Left ventricle myocardium inferior (tissue), 1 donor: ENCODE results near the gene ALOX15B. TPM values are rescaled to one million over a fixed set of nuclear protein-coding genes. Genes with fewer than 3 reads are reported as not detected.

ENCODE experiments used
- DNase-seq: peaks from one replicate; pipeline ENCODE4 v3.0.0-alpha.2; 2020
- H3K27ac ChIP-seq: fragments of 200-600 bp; replicated peaks from 2 replicates; pipeline ENCODE4 v1.8.0; 2021
- H3K27me3 ChIP-seq: fragments of 200-600 bp; 2 replicates; pipeline ENCODE4 v1.8.0; 2021; ENCODE audit warnings: low read depth
- H3K36me3 ChIP-seq: fragments of 200-600 bp; 2 replicates; pipeline ENCODE4 v1.8.0; 2021
- H3K4me1 ChIP-seq: fragments of 200-600 bp; 2 replicates; pipeline ENCODE4 v1.8.0; 2021
- H3K4me3 ChIP-seq: fragments of 200-600 bp; 2 replicates; pipeline ENCODE4 v1.8.0; 2021; ENCODE audit warnings: mild to moderate bottlenecking, moderate library complexity
- H3K9me3 ChIP-seq: fragments of 200-600 bp; replicated peaks from 2 replicates; pipeline ENCODE4 v1.8.0; 2021
- CTCF ChIP-seq: fragments of 200-600 bp; IDR thresholded peaks from 2 replicates; pipeline ENCODE4 v1.8.0; 2021; ENCODE audit warnings: antibody characterized with exemption, mild to moderate bottlenecking, borderline replicate concordance
- intact Hi-C: fragments of 100-400 bp; cut with micrococcal nuclease; formaldehyde crosslinking; loops from one replicate; pipeline ENCODE4 v1.11.0; 2022
- microRNA-seq: library from miRNA; unstranded; fragments of <30 nt; microRNA quantifications from one replicate; pipeline ENCODE4 v1.2.0, GENCODE V29; 2020
- total RNA-seq: library from RNA; stranded (reverse); fragmentation: NEBNext Ultra II Directional; extraction: Animal tissue kit (Norgen Biotek cat#: 25700); gene quantifications from one replicate; pipeline ENCODE4 v1.2.1, GENCODE V29; 2021
- donor health status: DM: no; HTN: yes; CAD: no; lungs with severe emphysema.

The ALOX15B gene
- total RNA-seq, 1 donor from 2014 or later = not detected

- intact Hi-C loops = no loop called here
- Histone ChIP-seq H3K4me1 (no peaks in the 10 kb centered on the region), H3K27me3 (peaks cover 72% of the 10 kb centered on the region), H3K4me3 (no peak overlapping the region), H3K36me3 (no peaks in the 10 kb centered on the region), H3K27ac (no peak overlapping the region), H3K9me3 (no peaks in the 10 kb centered on the region)
- TF ChIP-seq CTCF = no peak
- DNase-seq = no peak
These were observed 56.5 kb downstream of the ALOX15B start for GRCh38 chr17:8095361-8095760.

- intact Hi-C loops = no loop called here
- no peak for TF ChIP-seq CTCF
- Histone ChIP-seq H3K4me3 (no peak overlapping the region), H3K36me3 (no peaks in the 10 kb centered on the region), H3K27me3 (peaks cover 61% of the 10 kb centered on the region), H3K4me1 (no peaks in the 10 kb centered on the region), H3K27ac (no peak overlapping the region), H3K9me3 (no peaks in the 10 kb centered on the region)
- DNase-seq = no peak
These were observed 57.7 kb downstream of the ALOX15B start for GRCh38 chr17:8096541-8096940.

Small RNA genes lying within 50 kb of the gene (microRNA-seq; reads per million reads assigned to microRNA genes)
- gene MIR4314 = not detected

Other genes with a start within 250 kb of the ALOX15B start
- 23.3 TPM for gene KDM6B, start 204.8 kb upstream of the ALOX15B start, total RNA-seq
- 26.4 TPM for gene TMEM88, start 184.0 kb upstream of the ALOX15B start, total RNA-seq
- 89.8 TPM for gene NAA38, start 181.5 kb upstream of the ALOX15B start, total RNA-seq
- 17.8 TPM for gene CYB5D1, start 181.1 kb upstream of the ALOX15B start, total RNA-seq
- 15.6 TPM for gene CHD3, start 150.3 kb upstream of the ALOX15B start, total RNA-seq
- gene RNF227, start 122.8 kb upstream of the ALOX15B start, total RNA-seq = 1.0 TPM
- gene KCNAB3, start 109.2 kb upstream of the ALOX15B start, total RNA-seq = 0.30 TPM
- 111 TPM for gene TRAPPC1, start 107.1 kb upstream of the ALOX15B start, total RNA-seq
- 8.7 TPM for gene CNTROB, start 106.9 kb upstream of the ALOX15B start, total RNA-seq
- not detected for gene GUCY2D, start 36.4 kb upstream of the ALOX15B start, total RNA-seq
- not detected for gene ALOX12B, start 48.7 kb downstream of the ALOX15B start, total RNA-seq
- gene ALOXE3, start 79.5 kb downstream of the ALOX15B start, total RNA-seq = not detected
- gene HES7, start 85.0 kb downstream of the ALOX15B start, total RNA-seq = not detected
- gene PER1, start 113.3 kb downstream of the ALOX15B start, total RNA-seq = 109 TPM
- 59.6 TPM for gene VAMP2, start 123.9 kb downstream of the ALOX15B start, total RNA-seq
- gene TMEM107, start 137.3 kb downstream of the ALOX15B start, total RNA-seq = 7.9 TPM
- 8.4 TPM for gene BORCS6, start 151.1 kb downstream of the ALOX15B start, total RNA-seq
- 1.2 TPM for gene AURKB, start 171.5 kb downstream of the ALOX15B start, total RNA-seq
- gene CTC1, start 209.0 kb downstream of the ALOX15B start, total RNA-seq = 14.6 TPM
- gene PFAS, start 210.2 kb downstream of the ALOX15B start, total RNA-seq = 9.8 TPM
- 25.6 TPM for gene RANGRF, start 249.6 kb downstream of the ALOX15B start, total RNA-seq